Heart right ventricle (tissue), 16 donors: ENCODE data around the gene CSAD. TPM values are rescaled to one million over a fixed set of nuclear protein-coding genes. Genes with fewer than 3 reads are reported as not detected.

ENCODE experiments used
- ATAC-seq, 8 donors: fragments of 200-7000 bp; cut with Tn5 transposase; one replicate each; pipeline ENCODE4 v1.9.1; 2020; ENCODE audit warnings: mild to moderate bottlenecking in 8 of 8, moderate library complexity in 8 of 8, moderate number of reproducible peaks in 1 of 8
- DNase-seq, 2 donors: peaks; one replicate each; pipeline ENCODE4 v3.0.0-alpha.2; 2020
- H3K27ac ChIP-seq, 10 donors: fragments of 200-600 bp; sonication (generic) in 2 of 10; one replicate each; pipeline versions ENCODE4 v1.5.0 to v1.8.0; 2020 to 2022; ENCODE audit warnings: mild to moderate bottlenecking in 3 of 10
- H3K27me3 ChIP-seq, 7 donors: fragments of 200-600 bp; one replicate each; pipeline ENCODE4 v1.8.0; 2021 to 2022; ENCODE audit warnings: mild to moderate bottlenecking in 2 of 7
- H3K36me3 ChIP-seq, 9 donors: fragments of 200-600 bp; sonication (generic) in 1 of 9; one replicate each; pipeline versions ENCODE4 v1.5.0 to v1.8.0; 2020 to 2022; ENCODE audit warnings: mild to moderate bottlenecking in 2 of 9
- H3K4me1 ChIP-seq, 9 donors: fragments of 200-600 bp; sonication (generic) in 1 of 9; one replicate each; pipeline versions ENCODE4 v1.5.0 to v1.8.0; 2020 to 2022; ENCODE audit warnings: mild to moderate bottlenecking in 4 of 9
- H3K4me3 ChIP-seq, 10 donors: fragments of 200-600 bp; sonication (generic) in 2 of 10; one replicate each; pipeline versions ENCODE4 v1.5.0 to v1.8.0; 2020 to 2022; ENCODE audit warnings: mild to moderate bottlenecking in 7 of 10, moderate library complexity in 2 of 10
- H3K9me3 ChIP-seq, 11 donors: fragments of 200-600 bp in 10 of 11; sonication (generic) in 2 of 11; one replicate each; pipeline versions ENCODE4 v1.5.0 to v1.8.0; 2013 to 2022; ENCODE audit warnings: mild to moderate bottlenecking in 2 of 11, control low read depth in 1 of 11, moderate library complexity in 1 of 11
- CTCF ChIP-seq, 9 donors: fragments of 200-600 bp; sonication (generic) in 2 of 9; IDR thresholded peaks; one replicate each; pipeline versions ENCODE4 v1.5.0 to v1.8.0; 2021 to 2022; ENCODE audit warnings: antibody characterized with exemption in 9 of 9, mild to moderate bottlenecking in 5 of 9, moderate library complexity in 1 of 9
- WGBS, 2 donors: extraction: QIAGEN DNeasy Blood & Tissue Kit; methylation state at CpG; one replicate each; pipeline ENCODE4 v1.1.7; 2013; ENCODE audit warnings: inconsistent platforms in 1 of 2; 5-methylcytosine and 5-hydroxymethylcytosine counted together
- intact Hi-C, 10 donors: fragments of 100-400 bp; cut with DNase I; formaldehyde crosslinking; loops; one replicate each; pipeline versions ENCODE4 v1.11.1 to v1.14.2; 2022
- polyA plus RNA-seq, 2 donors: library from polyadenylated mRNA; stranded (reverse); fragments of 200-250 nt; gene quantifications; one replicate each; pipeline ENCODE4 v1.2.3, GENCODE V29; 2013
- total RNA-seq, 10 donors: library from RNA; stranded (reverse); fragmentation: NEBNext Ultra II Directional in 3 of 10; extraction: Animal tissue kit (Norgen Biotek cat#: 25700) in 3 of 10; gene quantifications; one replicate each; pipeline versions ENCODE4 v1.2.1 to v1.2.4, GENCODE V29; 2021 to 2023
- donor health status: Arrhythmogenic right ventricular cardiomyopathy.
- donor health status: ischemic (EF 13 %, LVEDD 7.1; RV severe dilation, severe dysfunction).
- donor health status: healthy with polysubstance abuse.
- donor health status: DM: no; HTN: yes; CAD: no.
- donor health status: DM: no; HTN: no; CAD: no.
- donor health status: ischemic (EF 25% LVEDD 6.9; RV normal size, moderate dysfunction).
- donor health status: ischemic (EF 25% LVEDD 5.7; RV mildly dilated, moderate dysfunction).
- donor health status: healthy.
- donor health status: DM: yes; HTN: yes; CAD: no.
- donor health status: Ischemic cardiomyopathy.
- donor health status: ischemic (EF 35%, LVEDD 5.7; RV mildly dilated, moderate dysfunction).
- donor health status: nonischemic (EF 11% LVEDD 7.7; RV severe dilation, severe dysfunction).
- donor health status: DM: yes; HTN: yes; CAD: no.
- donor health status: PGD.
- donor health status: ischemic (EF 29% LVEDD 5.4; RV normal size, mild dysfunction).
- donor health status: nonischemic (EF 23%, LVEDD 6.1; RV moderate dilation, normal function).

Gene CSAD
- total and polyA plus RNA-seq, 12 donors, result 8.0 to 76.4 (median 9.5) TPM

- Histone ChIP-seq H3K4me3 (no peak overlapping the region), H3K27me3 (no peaks in the 10 kb centered on the region), H3K36me3 (peaks cover 0 to 43% (median 0%) of the 10 kb centered on the region in 9 donors), H3K27ac (no peak overlapping the region), H3K4me1 (peaks cover 0 to 7% (median 0%) of the 10 kb centered on the region in 9 donors), H3K9me3 (no peaks in the 10 kb centered on the region)
- intact Hi-C loops, result loop anchor here in 1 of 10 donors (5.0 kb wide), 1 partner anchor 36 kb away; no protein-coding TSS in a partner anchor
- WGBS, 2 donors, result 92 to 94% methylated on average over 8 of the region's 8 CpGs
- no peak for DNase-seq
- TF ChIP-seq CTCF (IDR thresholded peaks at IDR 0.05), result no peak
- no peak for ATAC-seq
Observed at GRCh38 chr12:53161119-53161911, 19.4 kb downstream of the CSAD start.

GRCh38 chr12:53160673-53161072 is 20.1 kb downstream of the CSAD start:
- DNase-seq (no peak), ATAC-seq (peak in 1 of 8 donors; percentile 32)
- H3K9me3 ChIP-seq, result no peaks in the 10 kb centered on the region
- 78 to 87% methylated on average over 2 of the region's 2 CpGs for WGBS, 2 donors
- H3K4me1 ChIP-seq, result peaks cover 0 to 7% (median 0%) of the 10 kb centered on the region in 9 donors
- no peak overlapping the region for H3K4me3 ChIP-seq
- no peak overlapping the region for H3K27ac ChIP-seq
- no peaks in the 10 kb centered on the region for H3K27me3 ChIP-seq
- no peak for TF ChIP-seq CTCF (IDR thresholded peaks at IDR 0.05)
- peaks cover 0 to 41% (median 0%) of the 10 kb centered on the region in 9 donors for H3K36me3 ChIP-seq
- intact Hi-C loops, result loop anchor here in 1 of 10 donors (5.0 kb wide), 1 partner anchor 37 kb away; no protein-coding TSS in a partner anchor

GRCh38 chr12:53160000-53160399 is 20.7 kb downstream of the CSAD start:
- peaks cover 0 to 7% (median 2%) of the 10 kb centered on the region in 9 donors for H3K4me1 ChIP-seq
- 86 to 89% methylated on average over 15 to 16 of the region's 16 CpGs for WGBS, 2 donors
- intact Hi-C loops, result loop anchor here in 8 of 10 donors (1.0 to 5.0 kb wide), 7 partner anchors 31 to 127 kb away; no protein-coding TSS in a partner anchor
- no peak for TF ChIP-seq CTCF (IDR thresholded peaks at IDR 0.05)
- no peaks in the 10 kb centered on the region for H3K27me3 ChIP-seq
- H3K9me3 ChIP-seq, result no peaks in the 10 kb centered on the region
- H3K27ac ChIP-seq, result no peak overlapping the region
- peak in 2 of 8 donors; percentile 5 to 33 for ATAC-seq
- H3K36me3 ChIP-seq, result peaks cover 0 to 41% (median 0%) of the 10 kb centered on the region in 9 donors
- DNase-seq, result no peak
- no peak overlapping the region for H3K4me3 ChIP-seq

DNA sequence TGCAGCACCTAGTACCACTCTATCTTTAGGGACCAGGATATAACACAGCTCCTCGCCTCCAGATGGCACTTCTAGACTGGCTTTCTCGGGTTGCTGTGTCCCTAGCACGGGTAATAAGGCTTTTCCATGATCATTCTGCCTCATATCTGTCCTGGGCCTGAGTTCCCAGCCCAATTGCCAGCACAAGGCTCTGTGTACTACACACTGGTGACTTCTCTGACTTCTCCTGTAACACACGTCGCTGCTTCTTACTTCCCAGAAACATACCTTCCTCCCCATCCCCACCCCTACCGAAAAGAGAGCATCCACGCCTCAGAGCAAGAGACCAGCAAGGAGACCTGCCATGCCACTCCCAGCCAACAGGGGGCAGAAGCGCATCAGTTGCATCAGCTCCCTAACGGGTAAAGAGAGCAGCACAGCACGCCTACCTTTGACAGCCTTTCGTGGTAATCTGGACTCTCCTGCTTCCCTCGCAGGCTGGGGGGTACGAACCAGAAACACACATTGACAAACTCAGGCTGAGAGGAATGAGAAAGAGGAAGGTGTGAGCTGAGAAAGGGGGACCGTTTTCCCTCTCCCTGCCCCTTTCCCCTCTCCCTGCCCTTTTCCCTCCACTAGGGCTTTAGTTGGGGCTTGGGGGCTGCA is 21.4 kb downstream of the CSAD start:
- Histone ChIP-seq H3K27ac (no peak overlapping the region), H3K9me3 (no peaks in the 10 kb centered on the region), H3K27me3 (no peaks in the 10 kb centered on the region), H3K4me3 (no peak overlapping the region), H3K4me1 (peaks cover 0 to 7% (median 2%) of the 10 kb centered on the region in 9 donors), H3K36me3 (peaks cover 0 to 39% (median 0%) of the 10 kb centered on the region in 9 donors)
- DNase-seq (peak; percentile 84), ATAC-seq (peak; percentile 81 to 93 (median 84))
- intact Hi-C loops, result loop anchor here in 7 of 10 donors (1.0 to 5.0 kb wide), 7 partner anchors 31 to 128 kb away; no protein-coding TSS in a partner anchor
- peak; percentile 89 to 97 (median 94) for TF ChIP-seq CTCF (IDR thresholded peaks at IDR 0.05)
- WGBS, 2 donors, result 24 to 26% methylated on average over 14 of the region's 14 CpGs
